Ishikawa (cell line): Measurements from ENCODE around the gene EBP.

Source experiments
- EP300 ChIP-seq: IDR thresholded peaks from 2 replicates; pipeline ENCODE4 v1.6.1; 2012; ENCODE audit warnings: borderline replicate concordance
- NFIC ChIP-seq: IDR thresholded peaks from 2 replicates; pipeline ENCODE4 v1.6.1; 2012
- RAD21 ChIP-seq: IDR thresholded peaks from 2 replicates; pipeline ENCODE4 v1.6.1; 2012; ENCODE audit warnings: low read depth

- no peak for TF ChIP-seq EP300
- no peak for TF ChIP-seq RAD21
- no peak for TF ChIP-seq NFIC
Measured at GRCh38 chrX:48533165-48533564, 11.6 kb downstream of the EBP start.
